SK-N-MC (cell line): ENCODE results near the gene GFOD1.

ENCODE experiments used
- EZH2 ChIP-seq: fragments of 200-600 bp; sonication (generic); IDR thresholded peaks from one replicate; pipeline ENCODE4 v1.6.1; 2017; ENCODE audit warnings: antibody characterized with exemption
- POLR2AphosphoS5 ChIP-seq: IDR thresholded peaks from 2 replicates; pipeline ENCODE4 v1.6.1; 2012; ENCODE audit warnings: mild to moderate bottlenecking, low read depth, low read length, borderline replicate concordance

DNA sequence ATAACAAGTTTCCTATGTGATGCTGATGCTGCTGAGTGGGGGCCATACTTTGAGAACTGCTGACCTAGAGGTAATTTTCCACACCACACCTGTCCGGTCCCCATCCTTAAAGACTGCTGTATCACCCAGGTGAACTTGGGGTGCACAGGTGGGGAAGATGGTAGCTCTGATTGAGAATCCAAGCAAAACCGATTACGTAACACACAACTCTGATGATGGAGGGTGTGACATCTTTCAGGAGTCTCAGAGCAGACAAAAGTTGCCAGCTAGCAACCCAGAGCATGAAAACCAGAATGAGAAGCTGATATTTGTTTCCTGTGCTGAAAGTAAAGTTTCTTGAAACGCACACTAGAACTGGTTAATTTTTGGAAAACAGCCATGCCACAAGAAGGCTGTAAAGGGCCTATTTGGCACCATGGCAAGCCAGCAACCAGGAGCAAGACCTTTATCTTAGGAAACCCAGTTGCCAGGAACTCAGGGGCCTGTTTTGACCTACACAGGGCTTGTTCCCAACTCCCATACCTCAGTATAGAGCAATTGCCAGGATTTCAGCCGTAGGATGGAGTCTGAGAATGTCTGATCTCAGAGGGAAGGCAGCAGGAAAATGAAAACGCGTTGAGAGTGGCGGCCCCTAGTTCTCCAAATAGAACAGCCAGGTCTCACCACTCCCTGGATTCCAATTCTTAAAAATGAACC, 137.4 kb downstream of the GFOD1 start:
- TF ChIP-seq EZH2 (no peak), POLR2AphosphoS5 (no peak)
